Hematopoietic multipotent progenitor cell treated with erythropoietin and hydrocortisone succinate and interleukin-3 and kit ligand, for 6 days (in vitro differentiated cells): ENCODE measurements around the gene VCAN.
A peak's percentile ranks its signal among the peaks of the same experiment; 100 is the strongest.

Experiments used
- DNase-seq: peaks from one replicate; pipeline ENCODE4 v3.0.0-alpha.2; 2015

Gene VCAN

GRCh38 chr5:83572271-83572670 lies 100.7 kb downstream of the VCAN start:
- DNase-seq: no peak

DNA sequence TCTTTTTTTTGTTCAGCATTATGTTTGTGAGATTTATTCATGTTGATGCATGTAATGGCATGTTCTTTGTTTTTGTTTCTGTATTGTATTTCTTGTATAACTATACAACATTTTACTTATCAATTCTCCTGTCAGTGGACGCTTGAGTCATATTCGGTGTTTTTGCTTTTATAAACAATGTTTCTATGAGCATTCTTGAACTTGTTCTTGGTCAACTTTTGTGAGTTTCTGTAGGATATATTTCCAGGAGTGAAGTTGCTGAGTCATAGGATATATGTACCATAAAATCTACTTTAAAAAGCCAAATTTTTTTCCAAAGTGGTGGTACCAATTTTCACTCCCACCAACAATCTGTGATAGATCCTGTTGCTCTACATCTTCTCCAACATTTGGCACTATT lies 104.8 kb downstream of the VCAN start:
- no peak for DNase-seq

GRCh38 chr5:83577036-83577636 lies 105.6 kb downstream of the VCAN start:
- DNase-seq: no peak

- no peak for DNase-seq
Measured at GRCh38 chr5:83583859-83584258, 112.3 kb downstream of the VCAN start.

DNA sequence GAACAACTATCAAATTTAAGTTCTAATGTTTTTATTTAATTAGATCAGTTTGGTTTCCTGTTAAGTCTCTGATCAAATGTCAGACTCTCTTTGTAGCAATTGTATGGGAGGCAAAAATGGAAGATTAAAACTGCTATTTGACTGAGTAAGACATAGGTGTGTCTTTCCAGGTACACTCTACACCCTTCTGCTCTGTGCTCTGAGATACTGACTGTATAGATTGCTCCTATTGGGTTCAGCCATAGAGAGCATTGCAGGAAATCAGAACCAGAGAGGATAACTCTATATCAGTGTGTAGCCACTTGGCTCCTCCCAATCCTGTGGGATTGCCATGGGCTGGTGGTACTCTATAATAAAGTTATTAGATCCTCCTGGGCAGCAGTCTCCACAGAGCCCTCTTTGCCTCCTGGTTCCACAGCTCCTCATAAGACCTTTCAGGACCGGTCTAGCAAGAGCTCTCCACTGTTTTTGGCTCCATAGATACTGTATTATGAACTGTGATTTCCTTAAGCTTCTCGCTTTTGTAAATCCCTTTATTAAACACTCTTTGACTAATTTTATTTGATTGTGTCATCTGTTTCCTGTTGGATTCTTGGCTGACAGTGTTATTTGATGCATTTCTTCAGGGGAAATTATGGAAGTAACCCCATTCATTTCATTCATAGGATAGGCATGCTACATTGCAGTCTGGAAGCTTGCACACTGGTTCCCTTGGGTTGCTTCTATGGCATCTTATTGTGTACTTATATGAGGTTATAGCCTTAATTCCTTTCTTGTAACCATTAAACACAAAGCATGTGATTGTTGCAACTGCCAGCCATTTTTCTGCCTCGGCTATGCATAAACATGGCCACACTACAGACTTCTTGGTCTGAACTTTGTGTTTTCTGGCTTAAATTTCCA lies 115.6 kb downstream of the VCAN start:
- no peak for DNase-seq

- DNase-seq: no peak
Measured at GRCh38 chr5:83589786-83590185, 118.2 kb downstream of the VCAN start.

DNA sequence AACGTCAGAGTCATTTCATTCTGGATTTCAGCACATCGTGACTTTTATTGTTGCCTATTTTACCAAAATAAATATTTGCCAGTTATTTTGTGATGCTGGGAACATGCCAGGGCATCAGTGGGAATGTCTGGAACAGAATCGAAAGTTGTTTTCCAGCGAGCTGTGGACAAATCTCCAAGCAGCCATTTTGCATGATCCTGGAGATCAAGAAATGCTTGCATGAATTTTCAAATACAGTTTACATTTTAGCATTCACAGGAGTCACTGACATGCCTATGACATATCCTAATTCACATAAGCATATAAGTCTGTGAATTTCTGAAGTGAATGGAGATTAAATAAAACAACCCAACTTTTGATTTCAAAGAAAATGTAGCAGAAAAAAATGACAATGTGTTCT lies 119.4 kb downstream of the VCAN start:
- no peak for DNase-seq

DNA sequence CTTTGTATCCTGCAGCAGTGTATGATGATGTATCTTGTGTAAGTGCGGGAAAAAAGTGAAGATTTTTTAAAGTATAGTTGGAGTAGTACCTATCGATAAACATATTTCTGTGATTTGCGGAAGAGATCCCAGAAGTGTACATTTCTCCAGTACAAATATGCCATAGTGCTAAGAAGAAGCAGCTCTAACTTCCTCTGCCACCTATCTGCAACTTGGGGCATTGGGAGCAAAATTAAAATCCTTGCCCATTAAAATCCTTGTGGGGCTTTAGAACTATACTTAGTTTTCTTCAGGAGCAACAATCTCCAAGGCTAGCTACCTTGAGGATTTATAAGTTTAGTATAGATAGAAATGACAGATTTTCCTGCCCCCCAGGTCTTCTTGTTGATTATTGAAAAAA lies 123.7 kb downstream of the VCAN start:
- no peak for DNase-seq

- DNase-seq: peak; percentile 48
Measured at GRCh38 chr5:83608122-83608521, 136.6 kb downstream of the VCAN start.

DNA sequence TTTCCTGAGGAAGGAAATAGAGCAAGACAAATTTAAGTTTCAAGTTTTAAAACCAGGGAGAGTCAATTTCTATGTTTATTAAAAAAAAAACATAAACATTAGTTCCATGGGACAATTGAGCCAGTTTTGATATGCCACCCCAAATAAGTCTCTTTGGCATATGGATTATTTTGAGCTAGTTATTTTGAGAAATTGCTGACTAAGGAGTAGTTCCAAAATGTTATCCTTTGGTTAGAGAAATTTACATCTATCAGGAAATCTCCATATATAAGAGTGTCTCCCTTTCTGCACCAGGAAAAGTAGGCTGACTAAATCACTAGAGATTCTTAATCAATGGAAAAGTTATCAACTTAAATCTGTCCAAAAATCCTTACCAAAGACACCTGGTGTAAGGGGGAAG lies 143.3 kb downstream of the VCAN start:
- no peak for DNase-seq

DNA sequence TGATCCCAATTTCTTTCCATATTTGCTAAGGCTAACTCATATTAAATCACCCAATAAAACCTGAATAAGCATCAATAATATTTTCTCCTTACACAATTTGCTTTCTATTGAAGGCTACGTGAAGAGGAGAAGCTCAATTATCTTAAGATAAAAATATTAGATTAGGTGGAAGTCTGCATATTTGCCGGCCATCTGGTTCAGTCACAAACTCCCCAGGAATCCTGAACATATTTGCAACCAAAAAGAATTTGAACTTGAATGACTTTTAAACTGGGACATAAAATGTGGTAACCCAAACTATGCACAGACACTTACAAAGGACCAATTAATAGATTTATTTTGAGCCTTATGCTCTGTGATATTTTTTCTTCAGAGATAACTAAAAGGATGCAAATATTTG lies 156.8 kb downstream of the VCAN start:
- DNase-seq: no peak
